IPS DF 4.7 (cell line): Measurements from ENCODE around the gene SPIRE1.
"Not testable (repeated sequence)": the region's sequence is repeated elsewhere in the genome, so short reads cannot be mapped to it uniquely, and the experiment has no call there.

Experiments
- DNase-seq: peaks from one replicate; pipeline ENCODE4 v3.0.0-alpha.2; 2013; ENCODE audit warnings: low spot score; ENCODE audit errors: extremely low read depth

The SPIRE1 gene

DNA sequence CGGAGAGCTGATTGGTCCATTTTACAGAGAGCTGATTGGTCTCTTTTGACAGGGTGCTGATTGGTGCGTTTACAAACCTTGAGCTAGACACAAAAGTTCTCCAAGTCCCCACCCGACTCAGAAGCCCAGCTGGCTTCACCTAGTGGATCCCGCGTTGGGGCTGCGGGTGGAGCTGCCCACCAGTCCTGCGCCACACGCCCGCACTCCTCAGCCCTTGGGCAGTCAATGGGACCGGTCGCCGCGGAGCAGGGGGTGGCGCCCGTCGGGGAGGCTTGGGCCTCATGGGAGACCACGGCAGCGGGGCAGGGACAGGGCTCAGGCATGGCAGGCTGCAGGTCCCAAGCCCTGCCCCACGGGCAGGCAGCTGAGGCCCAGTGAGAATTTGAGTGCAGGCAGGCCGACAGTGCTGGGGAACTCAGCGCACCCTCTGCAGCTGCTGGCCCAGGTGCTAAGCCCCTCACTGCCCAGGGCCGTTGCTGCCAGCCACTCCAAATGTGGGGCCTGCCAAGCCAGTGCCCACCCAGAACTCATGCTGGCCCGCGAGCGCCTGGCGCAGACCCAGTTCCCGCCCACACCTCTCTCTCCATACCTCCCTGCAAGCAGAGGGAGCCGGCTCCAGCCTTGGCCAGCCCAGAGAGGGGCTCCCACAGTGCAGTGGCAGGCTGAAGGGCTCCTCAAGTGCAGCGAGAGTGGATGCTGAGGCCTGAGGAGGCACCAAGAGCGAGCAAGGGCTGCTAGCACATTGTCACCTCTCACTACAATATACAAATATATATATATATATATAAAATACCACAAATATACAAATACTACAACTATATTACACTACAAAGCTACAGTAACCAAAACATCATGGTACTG is 100.7 kb downstream of the SPIRE1 start:
- DNase-seq: no peak

DNA sequence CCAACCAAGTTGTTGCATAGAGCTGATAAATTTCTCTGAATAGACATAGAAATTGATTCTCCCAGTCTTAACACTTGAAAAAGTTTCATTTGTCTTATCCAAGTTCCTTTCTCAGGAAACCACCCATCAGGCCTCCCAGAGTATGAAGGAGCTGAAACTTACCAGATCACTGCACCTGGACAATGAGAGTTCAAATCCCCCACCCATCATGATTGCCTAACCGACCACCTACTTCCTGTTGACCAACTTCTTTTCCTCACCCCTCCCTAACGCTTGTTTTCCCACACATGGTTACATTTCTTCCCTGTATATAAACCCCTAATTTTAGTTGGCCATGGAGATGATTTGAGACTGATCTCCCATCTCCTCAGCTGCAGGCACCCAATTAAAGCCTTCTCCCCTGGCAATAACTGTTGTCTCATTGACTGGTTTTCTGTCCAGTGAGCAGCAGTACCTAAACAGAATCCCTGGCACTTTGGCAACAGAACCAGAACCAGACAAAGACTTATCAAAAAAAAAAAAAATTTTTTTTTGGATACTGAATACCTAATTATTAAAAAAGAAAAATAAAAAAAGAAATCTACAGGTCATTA is 103.0 kb downstream of the SPIRE1 start:
- DNase-seq: no peak

DNA sequence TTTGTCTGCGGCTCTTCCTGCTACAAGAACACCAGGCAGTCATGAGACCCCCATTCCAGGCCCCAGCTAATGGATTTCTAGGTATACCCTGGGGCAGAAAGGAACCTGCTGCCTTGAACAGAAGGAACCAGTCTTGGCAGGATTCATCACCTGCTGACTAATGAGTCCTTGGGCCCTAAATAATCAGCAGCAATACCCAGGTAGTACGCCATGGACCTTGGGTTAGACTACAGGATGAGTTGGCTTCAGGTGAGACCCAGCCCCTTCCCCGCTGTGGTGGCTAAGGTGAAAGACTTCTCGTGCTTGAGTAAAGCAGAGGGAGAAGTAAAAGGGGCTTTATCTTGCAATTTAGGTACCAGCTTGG is 105.0 kb downstream of the SPIRE1 start:
- no peak for DNase-seq

DNA sequence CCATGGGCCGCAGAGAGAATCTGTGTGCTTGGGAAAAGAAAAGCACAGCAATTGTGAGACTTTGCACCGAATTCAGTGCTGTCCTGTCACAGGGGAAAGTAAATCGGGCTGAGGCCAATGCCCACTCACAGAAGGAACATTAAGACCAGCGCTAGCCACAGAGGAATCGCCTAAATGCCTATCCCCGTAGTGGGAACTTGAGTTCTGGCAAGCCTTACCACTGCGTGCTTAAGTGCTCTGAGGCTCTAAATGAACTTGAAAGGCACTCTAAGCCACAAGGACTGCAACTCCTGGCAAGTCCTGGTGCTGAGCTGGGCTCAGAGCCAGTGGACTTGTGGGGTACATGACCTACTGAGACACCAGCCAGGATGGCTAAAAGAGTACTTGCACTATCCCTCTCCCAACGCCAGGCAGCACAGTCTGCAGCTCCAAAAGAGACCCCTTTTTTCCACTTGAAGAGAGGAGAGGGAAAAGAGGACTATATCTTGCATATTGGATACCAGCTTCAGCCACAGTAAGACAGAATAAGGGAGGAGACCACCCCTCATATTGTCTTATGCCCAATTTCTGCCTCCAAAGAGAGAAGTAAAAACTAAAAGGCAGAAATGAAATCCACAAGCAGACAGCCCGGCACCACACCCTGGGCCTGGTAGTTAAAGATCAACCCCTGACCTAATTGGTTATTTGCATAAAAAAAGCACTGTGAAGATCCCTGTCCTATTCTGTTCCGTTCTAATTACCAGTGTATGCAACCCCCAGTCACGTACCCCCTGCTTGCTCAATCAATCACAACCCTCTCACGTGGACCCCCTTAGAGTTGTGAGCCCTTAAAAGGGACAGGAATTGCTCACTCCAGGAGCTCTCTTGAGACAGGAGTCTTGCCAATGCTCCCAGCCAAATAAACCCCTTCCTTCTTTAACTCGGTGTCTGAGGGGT is 105.7 kb downstream of the SPIRE1 start:
- not testable (repeated sequence) for DNase-seq

DNA sequence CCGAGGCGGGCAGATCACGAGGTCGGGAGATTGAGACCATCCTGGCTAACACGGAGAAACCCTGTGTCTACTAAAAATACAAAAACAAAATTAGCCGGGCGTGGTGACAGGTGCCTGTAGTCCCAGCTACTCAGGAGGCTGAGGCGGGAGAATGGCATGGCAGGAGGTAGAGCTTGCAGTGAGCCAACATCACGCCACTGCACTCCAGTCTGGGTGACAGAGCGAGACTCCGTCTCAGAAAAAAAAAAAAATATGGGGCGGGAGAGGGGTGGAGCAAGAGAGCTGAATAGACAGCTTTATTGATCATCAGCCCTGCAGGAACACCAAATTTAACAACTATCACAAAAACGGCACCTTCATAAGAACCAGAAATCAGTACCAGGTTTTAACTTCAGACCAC is 106.4 kb downstream of the SPIRE1 start:
- not testable (repeated sequence) for DNase-seq

DNA sequence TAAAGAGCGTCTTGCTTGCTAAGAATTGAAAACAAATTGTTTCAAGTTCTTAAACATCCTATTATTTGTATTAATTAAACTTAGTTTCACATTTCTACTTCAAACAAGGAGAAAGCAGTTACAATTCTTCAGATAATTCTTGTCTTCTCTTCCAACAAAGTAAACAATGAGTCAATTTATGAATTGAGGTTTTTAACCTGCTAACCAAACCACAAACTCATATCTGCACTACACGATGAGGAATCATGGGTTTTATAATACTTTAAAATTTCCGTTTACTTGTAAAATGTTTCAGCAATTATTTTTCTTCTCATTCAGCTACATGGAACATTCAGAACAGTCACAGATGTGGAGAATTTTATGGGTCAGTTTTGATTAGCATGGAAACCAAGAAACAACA is 114.2 kb downstream of the SPIRE1 start:
- no peak for DNase-seq

DNA sequence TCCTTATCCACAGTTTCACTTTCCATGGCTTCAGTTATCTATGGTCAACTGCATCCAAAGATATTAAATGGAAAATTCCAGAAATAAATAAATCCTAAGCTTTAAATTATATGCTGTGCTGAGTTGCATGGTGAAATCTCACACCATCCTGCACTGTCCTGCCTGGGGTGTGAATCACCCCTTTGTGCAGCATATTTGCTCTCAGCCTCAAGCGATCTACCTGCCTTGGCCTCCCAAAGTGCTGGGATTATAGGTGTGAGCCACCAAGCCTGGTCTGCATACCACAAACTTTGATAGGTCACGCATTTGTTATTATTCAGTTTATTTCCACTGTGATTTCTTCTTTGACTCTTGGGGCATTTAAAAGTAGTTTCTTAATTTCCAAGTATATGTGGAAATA is 117.2 kb downstream of the SPIRE1 start:
- DNase-seq: no peak

DNA sequence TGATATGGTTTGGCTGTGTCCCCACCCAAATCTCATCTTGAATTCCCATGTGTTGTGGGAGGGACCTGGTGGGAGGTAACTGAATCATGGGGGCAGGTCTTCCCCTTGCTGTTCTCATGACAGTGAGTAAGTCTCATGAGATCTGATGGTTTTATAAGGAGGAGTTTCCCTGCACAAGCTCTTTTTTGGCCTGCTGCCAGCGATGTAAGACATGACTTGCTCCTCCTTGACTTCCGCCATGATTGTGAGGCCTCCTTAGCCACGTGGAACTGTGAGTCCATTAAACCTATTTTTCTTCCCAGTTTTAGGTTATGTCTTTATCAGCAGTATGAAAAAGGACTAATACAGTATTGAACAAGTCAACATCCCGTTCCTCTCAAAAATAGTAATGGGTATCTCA is 118.7 kb downstream of the SPIRE1 start:
- not testable (repeated sequence) for DNase-seq

DNA sequence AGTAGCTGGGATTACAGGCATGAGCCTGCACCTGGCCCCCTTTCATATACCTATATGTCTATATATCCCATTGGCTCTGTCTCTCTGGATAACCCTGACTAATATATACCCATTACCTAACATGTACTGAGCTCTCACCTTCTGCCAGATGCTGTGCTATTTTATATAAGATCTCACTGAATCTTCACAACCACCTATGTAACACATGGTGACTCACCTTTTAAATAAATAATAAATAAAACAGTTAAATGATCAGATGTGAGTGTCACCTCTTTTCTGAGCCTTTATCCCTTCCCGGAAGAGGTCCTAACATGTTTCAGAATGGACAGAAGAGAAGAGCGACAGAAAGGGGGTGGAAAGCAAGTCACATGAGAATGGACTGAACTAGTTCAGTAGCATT is 123.1 kb downstream of the SPIRE1 start:
- DNase-seq: no peak

DNA sequence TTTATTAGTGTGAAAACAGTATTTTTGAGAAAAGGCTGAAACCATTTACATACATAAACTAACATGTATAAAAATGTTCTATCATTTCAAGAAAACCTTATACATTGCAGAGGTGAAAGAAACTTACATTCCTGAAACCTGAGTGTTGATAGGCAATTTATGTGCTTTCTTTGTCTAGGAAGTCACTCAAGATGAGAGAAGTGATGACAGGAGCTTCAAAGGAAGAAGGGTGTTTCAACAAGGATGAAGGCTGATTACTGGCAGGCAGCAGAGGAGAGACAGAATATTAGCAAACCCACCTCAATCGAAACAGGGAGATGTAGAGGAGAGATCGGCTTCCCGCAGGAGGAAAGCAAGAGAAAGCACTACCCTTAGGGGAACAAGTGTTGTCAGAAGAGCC is 125.2 kb downstream of the SPIRE1 start:
- no peak for DNase-seq

DNA sequence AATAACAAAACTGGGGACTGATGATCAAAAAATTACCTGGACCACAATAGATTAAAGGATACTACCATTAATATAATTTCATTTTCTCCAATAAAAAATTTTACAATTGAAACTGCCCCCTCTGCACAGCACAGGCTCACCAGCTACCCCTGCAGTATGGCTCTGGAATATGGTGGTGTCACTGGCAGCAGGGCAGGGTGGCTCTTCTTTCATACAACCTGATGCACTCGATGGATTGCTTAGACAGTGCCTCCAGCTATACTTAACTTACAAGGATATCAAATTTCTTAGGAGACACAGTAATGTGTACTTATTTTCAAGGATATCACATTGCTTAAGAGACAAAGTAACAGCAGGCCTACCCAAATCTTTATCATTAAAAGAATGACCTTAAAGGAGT is 126.2 kb downstream of the SPIRE1 start:
- no peak for DNase-seq

DNA sequence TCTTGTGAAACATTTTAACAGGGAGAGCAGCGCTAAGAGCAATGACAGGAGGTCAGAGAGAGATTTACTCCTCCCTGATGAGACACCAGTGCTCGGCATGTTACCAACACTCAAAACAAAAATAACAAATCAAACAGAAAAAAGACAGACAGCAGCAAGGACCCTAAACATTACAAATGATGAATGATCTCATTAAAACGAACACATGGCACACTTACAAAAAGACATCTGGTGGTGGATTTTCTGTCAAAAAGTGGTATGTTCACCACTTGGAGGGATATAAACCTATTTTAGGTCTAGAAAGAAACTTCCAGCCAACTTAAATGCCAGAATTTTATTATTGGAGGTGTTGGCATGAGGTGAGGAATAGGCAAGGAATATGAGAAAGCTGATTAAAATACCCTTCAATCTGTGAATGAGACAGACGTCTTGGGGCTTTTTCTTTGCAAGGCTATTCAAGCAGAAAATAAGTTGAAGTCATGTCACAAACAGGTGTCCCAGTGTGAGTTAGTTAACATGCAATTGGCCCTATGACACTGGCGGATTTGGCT is 137.4 kb downstream of the SPIRE1 start:
- no peak for DNase-seq

DNA sequence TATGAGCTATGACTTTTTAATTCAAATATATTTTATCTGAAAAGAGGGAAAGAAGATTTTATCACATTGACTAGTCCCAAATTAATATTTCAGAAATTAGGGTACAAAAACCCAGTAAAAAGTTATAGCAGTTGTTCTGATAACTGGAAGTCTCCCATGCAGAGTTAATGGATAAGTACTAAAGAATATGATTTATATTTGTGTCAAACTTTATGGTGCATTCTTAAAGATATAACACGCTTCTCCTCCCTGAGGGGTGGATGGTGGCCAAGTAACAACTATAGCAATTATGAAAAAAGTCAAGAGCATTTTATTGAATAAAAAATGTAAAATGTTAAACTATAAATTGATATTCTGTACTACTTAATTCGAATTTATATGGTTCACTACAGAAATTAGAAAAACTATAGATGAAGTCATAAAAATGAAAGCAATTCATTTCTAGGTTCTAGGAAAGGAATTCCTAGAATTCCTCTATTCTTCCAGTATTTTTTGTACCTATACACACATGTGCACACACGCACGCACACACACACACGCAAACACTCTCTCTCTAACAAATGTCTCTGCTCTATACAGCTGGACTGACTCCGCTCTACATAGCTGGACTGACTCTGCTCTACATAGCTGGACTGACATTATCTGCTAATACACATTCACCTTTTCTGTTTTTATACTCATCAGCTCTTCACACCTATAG is 138.9 kb downstream of the SPIRE1 start:
- no peak for DNase-seq

DNA sequence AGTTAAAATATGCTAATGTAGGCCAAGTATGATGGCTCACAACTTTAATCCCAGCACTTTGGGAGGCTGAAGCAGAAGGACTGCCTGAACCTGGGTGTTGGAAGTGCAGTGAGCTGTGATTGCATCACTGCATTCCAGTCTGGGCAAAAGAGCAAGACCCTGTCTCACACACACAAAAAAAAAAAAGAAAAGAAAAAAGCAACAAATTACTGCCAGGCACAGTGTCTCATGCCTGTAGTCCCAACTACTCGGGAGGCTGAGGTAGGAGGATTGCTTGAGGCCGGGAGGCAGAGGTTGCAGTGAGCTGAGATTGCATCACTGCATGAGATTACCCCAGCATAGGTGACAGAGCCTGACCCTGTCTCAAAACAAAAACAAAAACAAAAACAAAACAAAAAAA is 139.6 kb downstream of the SPIRE1 start:
- DNase-seq: no peak

DNA sequence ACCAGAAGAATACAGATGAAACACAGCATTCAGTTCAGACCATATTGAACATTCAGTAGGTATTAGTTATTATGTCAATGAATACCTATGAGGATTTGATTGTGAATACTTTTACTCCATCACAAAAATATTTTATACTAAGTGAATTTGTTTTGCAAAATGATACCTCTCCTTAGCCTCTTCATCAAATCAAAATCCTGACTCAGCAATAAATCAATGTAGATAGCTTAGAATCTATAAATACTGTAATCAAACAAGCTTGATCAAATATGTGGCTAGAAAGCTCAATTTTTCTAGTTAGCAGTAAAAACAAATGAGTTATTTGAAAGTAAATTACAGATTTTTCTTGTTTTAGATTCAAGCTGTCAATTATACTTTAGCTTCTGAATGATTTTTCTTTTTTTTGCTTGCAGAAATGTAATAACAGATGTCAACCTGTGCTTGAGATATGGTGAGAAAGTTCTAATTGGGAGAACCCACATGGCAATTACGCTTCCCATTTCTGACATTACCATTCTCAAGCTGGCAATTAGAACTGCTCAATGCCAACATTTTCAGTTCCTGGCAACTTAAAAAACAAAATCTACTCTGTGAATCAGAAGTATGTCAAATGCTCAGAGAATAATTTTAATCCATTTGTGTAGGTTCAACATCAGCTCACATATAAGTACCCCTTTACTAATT is 140.6 kb downstream of the SPIRE1 start:
- DNase-seq: no peak

DNA sequence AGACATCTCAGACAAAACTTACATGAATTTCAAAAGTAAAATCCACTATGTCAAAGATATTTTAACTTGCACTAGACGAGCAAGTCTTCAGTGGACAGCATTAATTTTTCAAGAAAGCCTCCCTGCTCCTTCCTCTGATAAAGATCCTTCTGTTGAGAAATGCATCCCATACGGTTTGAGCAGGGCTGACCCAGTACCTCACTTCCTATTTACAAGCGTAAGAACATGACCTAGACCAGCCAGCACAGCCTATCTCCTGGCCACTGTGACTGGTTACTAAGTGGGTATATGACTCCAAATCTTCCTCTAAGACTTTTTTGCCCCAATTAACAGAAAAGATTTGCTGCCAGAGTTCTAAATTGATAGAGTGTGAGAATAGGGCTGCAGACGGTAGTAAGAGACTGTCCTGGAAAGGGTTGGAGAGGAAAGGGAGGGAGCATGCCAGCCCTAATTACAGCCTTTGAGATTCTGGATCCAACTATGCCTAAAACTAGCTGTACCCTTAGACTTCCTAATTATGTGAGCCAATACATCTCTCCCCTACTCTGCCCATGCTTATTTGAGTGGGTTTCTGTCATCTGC is 141.8 kb downstream of the SPIRE1 start:
- no peak for DNase-seq

DNA sequence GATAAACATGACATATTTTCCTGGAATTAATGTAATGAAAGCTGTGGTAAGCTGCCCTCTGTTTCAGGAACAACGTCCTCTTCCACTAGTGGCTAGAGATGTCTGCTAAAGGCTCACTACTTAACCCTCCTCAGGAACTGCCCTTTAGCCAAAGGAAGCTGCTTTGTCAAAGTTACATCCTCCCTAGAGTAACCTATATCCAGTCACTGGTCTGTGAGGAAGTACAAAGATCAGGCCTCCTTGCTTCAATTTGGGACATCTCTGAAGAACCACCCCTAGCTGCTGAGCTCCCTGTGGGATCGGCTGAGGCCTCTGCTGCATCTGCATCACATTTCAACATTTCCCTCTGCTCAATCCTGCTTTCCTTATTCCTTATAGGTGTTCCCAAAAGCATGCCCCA is 142.4 kb downstream of the SPIRE1 start:
- no peak for DNase-seq

DNA sequence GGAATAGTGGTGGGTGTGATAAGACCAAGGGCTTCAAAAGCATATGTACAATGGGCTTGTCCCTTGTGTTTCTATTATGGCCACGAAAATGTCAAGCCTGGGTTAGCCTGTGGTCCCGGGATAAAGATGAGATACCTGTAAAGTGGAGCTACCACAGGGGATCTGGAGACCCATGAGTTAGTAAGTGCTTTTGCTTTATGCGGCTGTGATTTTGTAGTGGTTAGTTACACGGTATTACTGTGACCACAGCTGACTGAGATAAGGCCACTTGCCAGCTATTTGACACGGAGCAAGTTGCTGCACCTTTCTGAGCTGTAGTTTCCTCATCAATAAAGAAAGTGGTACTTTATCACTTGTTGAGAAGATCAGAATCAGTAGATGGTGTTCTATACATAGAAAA is 150.9 kb downstream of the SPIRE1 start:
- DNase-seq: no peak

DNA sequence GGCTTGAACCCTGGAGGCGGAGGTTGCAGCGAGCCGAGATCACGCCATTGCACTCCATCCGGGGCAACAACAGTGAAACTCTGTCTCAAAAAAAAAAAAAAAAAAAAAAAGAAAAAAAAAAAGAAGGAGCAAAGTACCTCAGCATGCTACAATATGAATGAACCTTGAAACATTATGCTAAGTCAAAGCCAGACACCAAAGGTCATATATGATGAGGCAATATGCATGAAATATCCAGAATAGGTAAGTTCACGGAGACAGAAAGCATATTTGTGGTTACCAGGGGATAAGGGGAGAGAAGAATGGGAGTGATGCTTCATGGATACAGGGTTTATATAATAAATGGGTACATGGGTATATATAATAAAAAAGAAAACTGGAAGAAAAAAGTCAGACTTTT is 156.9 kb downstream of the SPIRE1 start:
- DNase-seq: no peak

DNA sequence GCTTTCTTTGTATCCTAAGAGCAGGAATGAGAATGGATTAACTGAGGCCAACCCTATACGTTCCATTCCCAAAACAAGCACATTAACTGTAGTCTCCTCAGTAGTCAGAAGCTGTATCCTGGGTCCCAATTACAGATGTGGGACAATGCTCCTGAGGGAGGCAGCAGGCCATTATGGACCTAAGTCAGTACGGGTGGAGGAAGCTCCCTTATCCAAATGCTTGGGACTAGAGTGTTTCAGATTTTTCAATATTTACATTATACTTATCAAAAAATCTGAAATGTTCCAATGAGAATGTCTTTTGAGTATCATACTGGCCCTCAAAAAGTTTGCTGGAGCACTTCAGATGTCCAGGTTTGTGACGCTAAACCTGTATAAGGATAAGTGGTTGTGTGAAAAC is 160.1 kb downstream of the SPIRE1 start:
- no peak for DNase-seq
